IMR-90 (cell line): ENCODE results near the gene POLR2E. TPM values are rescaled to one million over a fixed set of nuclear protein-coding genes. Genes with fewer than 3 reads are reported as not detected.

Experiments used
- ATAC-seq: fragments of 200-7000 bp; cut with Tn5 transposase; 2 replicates; pipeline ENCODE4 v1.9.1; 2020; ENCODE audit warnings: low read depth, mild to moderate bottlenecking, moderate library complexity
- BruUV-seq: library from RNA; stranded (reverse); fragments of 400-500 nt; replicated peaks from 2 replicates; lab custom pipeline; 2021; lab: Mats Ljungman, UMichigan
- CTCF ChIA-PET: fragments of 300-600 bp; formaldehyde crosslinking; extraction: SDS; loops from one replicate; lab custom pipeline; 2021; ENCODE audit warnings: antibody characterized with exemption; lab: Yijun Ruan, JAX
- POLR2A ChIA-PET: fragments of 300-600 bp; sonication (Branson Sonifier 250); formaldehyde crosslinking; loops from one replicate; lab custom pipeline; 2022; ENCODE audit warnings: antibody characterized with exemption; ENCODE audit not compliant: unreplicated experiment; lab: Charles Lee
- DNase-seq: peaks from one replicate; pipeline ENCODE4 v3.0.0; 2013
- H2AFZ ChIP-seq: replicated peaks from 2 replicates; pipeline ENCODE3; 2013; ENCODE audit warnings: low read length, mild to moderate bottlenecking; ENCODE audit not compliant: poor library complexity
- H2AK5ac ChIP-seq: 2 replicates; pipeline ENCODE4 v1.6.1; 2013; ENCODE audit warnings: low read depth, low read length, inconsistent platforms
- H2AK9ac ChIP-seq: replicated peaks from 2 replicates; pipeline ENCODE3; 2013; ENCODE audit warnings: mild to moderate bottlenecking, low read depth, low read length, moderate library complexity; ENCODE audit not compliant: poor library complexity
- H2BK120ac ChIP-seq: 2 replicates; pipeline ENCODE4 v1.6.1; 2013; ENCODE audit warnings: low read depth, low read length, inconsistent platforms
- H2BK15ac ChIP-seq: 3 replicates; pipeline ENCODE4 v1.6.1; 2013; ENCODE audit warnings: low read depth, low read length, inconsistent platforms
- H2BK20ac ChIP-seq: 2 replicates; pipeline ENCODE4 v1.6.1; 2013; ENCODE audit warnings: low read depth, mild to moderate bottlenecking, inconsistent platforms, low read length, moderate library complexity
- H2BK5ac ChIP-seq: 2 replicates; pipeline ENCODE4 v1.6.1; 2013; ENCODE audit warnings: mild to moderate bottlenecking, low read depth, low read length, inconsistent platforms; ENCODE audit not compliant: poor library complexity, severe bottlenecking
- H3K14ac ChIP-seq: replicated peaks from 2 replicates; pipeline ENCODE4 v1.6.1; 2013; ENCODE audit warnings: low read depth, low read length, inconsistent platforms
- H3K18ac ChIP-seq: 2 replicates; pipeline ENCODE4 v1.6.1; 2013; ENCODE audit warnings: low read depth, low read length, control low read depth
- H3K23ac ChIP-seq: 2 replicates; pipeline ENCODE4 v1.6.1; 2013; ENCODE audit warnings: low read depth, low read length, inconsistent platforms
- H3K27ac ChIP-seq: 2 replicates; pipeline ENCODE4 v1.5.1; 2013; ENCODE audit warnings: mild to moderate bottlenecking, control low read depth, low read length; ENCODE audit not compliant: insufficient read depth
- H3K27me3 ChIP-seq: 2 replicates; pipeline ENCODE4 v1.6.1; 2013; ENCODE audit warnings: low read length; ENCODE audit not compliant: control insufficient read depth, insufficient read depth
- H3K36me3 ChIP-seq: 2 replicates; pipeline ENCODE4 v1.6.1; 2013; ENCODE audit warnings: low read length, mixed read lengths; ENCODE audit not compliant: control insufficient read depth, insufficient read depth
- H3K4ac ChIP-seq: 2 replicates; pipeline ENCODE4 v1.6.1; 2013; ENCODE audit warnings: low read depth, low read length, inconsistent platforms
- H3K4me1 ChIP-seq: 2 replicates; pipeline ENCODE4 v1.6.1; 2013; ENCODE audit warnings: low read length, mixed read lengths; ENCODE audit not compliant: control insufficient read depth, insufficient read depth
- H3K4me2 ChIP-seq: 2 replicates; pipeline ENCODE4 v1.6.1; 2013; ENCODE audit warnings: low read depth, mild to moderate bottlenecking, control low read depth, low read length, moderate library complexity
- H3K4me3 ChIP-seq: 2 replicates; pipeline ENCODE4 v1.5.1; 2013; ENCODE audit warnings: low read depth, mild to moderate bottlenecking, control low read depth, low read length, moderate library complexity; ENCODE audit not compliant: insufficient read depth
- H3K56ac ChIP-seq: 2 replicates; pipeline ENCODE4 v1.6.1; 2013; ENCODE audit warnings: low read length, inconsistent platforms; ENCODE audit not compliant: insufficient read depth; ENCODE audit errors: extremely low read depth
- H3K79me1 ChIP-seq, 2 experiments: 2 replicates each; pipeline ENCODE4 v1.6.1; 2013; ENCODE audit warnings: low read length in 2 of 2, inconsistent platforms in 1 of 2, low read depth in 1 of 2
- H3K9ac ChIP-seq: 2 replicates; pipeline ENCODE4 v1.6.1; 2013; ENCODE audit warnings: low read depth, low read length, control low read depth
- H3K9me1 ChIP-seq: 2 replicates; pipeline ENCODE4 v1.6.1; 2013; ENCODE audit warnings: low read length, inconsistent platforms; ENCODE audit not compliant: insufficient read depth
- H3K9me3 ChIP-seq: 2 replicates; pipeline ENCODE4 v1.6.1; 2013; ENCODE audit warnings: low read length; ENCODE audit not compliant: control insufficient read depth, insufficient read depth
- H4K20me1 ChIP-seq: 2 replicates; pipeline ENCODE4 v1.6.1; 2013; ENCODE audit warnings: low read length, inconsistent platforms; ENCODE audit not compliant: insufficient read depth
- H4K5ac ChIP-seq: 2 replicates; pipeline ENCODE4 v1.6.1; 2013; ENCODE audit warnings: mild to moderate bottlenecking, low read depth, low read length, control low read depth
- H4K8ac ChIP-seq, 2 experiments: 2 replicates each; pipeline ENCODE4 v1.6.1; 2013; ENCODE audit warnings: low read depth in 2 of 2, low read length in 2 of 2, control low read depth in 1 of 2, inconsistent platforms in 1 of 2
- H4K91ac ChIP-seq: 2 replicates; pipeline ENCODE4 v1.6.1; 2013; ENCODE audit warnings: low read depth, low read length, inconsistent platforms; ENCODE audit not compliant: insufficient read depth
- BHLHE40 ChIP-seq: fragments of 150-350 bp; IDR thresholded peaks from 2 replicates; pipeline ENCODE4 v1.6.1; 2016; ENCODE audit warnings: mild to moderate bottlenecking, low read depth, low read length
- CHD1 ChIP-seq: IDR thresholded peaks from 2 replicates; pipeline ENCODE4 v1.6.1; 2012; ENCODE audit warnings: low read depth, low read length, improper control_type of control experiment
- NFE2L2 ChIP-seq: fragments of 150-350 bp; IDR thresholded peaks from 2 replicates; pipeline ENCODE4 v1.6.1; 2016; ENCODE audit warnings: low read depth, mild to moderate bottlenecking, low read length
- SMC3 ChIP-seq: fragments of 150-350 bp; IDR thresholded peaks from 2 replicates; pipeline ENCODE4 v1.6.1; 2016; ENCODE audit warnings: low read depth, mild to moderate bottlenecking, antibody characterized with exemption, low read length, moderate library complexity
- WGBS, 2 experiments: methylation state at CpG; one replicate each; pipeline versions ENCODE4 v1.1.5 to v1.1.7; 2013; ENCODE audit warnings: missing lambda C conversion rate in 2 of 2; ENCODE audit not compliant: insufficient read length in 1 of 2; ENCODE audit errors: extremely low coverage in 2 of 2; 5-methylcytosine and 5-hydroxymethylcytosine counted together
- dilution Hi-C: fragments of 300-500 bp; cut with HindIII; formaldehyde crosslinking; loops from one replicate; pipeline ENCODE4 v1.14.3; 2018; ENCODE audit warnings: low sequenced_read_pairs; ENCODE audit not compliant: unreplicated experiment
- in situ Hi-C: fragments of 300-500 bp; cut with MboI; formaldehyde crosslinking; loops from 3 replicates; pipeline ENCODE4 v1.14.3; 2019; ENCODE audit warnings: low sequenced_read_pairs, inconsistent platforms, mixed read lengths
- intact Hi-C: fragments of 100-400 bp; cut with micrococcal nuclease; formaldehyde crosslinking; loops from 2 replicates; pipeline ENCODE4 v1.10.0; 2022
- polyA plus RNA-seq, 3 experiments: library from polyadenylated mRNA; depleted of rRNA; stranded (reverse); fragments of >200 nt; gene quantifications; 2 replicates each; pipeline ENCODE4 v1.2.3, GENCODE V29; 2012; ENCODE audit warnings: low replicate concordance in 1 of 3
- total RNA-seq: library from RNA; depleted of rRNA; stranded (reverse); fragments of >200 nt; gene quantifications from 2 replicates; pipeline ENCODE4 v1.2.3, GENCODE V29; 2012

POLR2E gene
- total and polyA plus RNA-seq, 2 of the 4 experiments (the other 2 are of a cell fraction) = 294 to 391 TPM

- Histone ChIP-seq H4K5ac (no peak overlapping the region), H3K4ac (no peak overlapping the region), H3K36me3 (peaks cover 31% of the 10 kb centered on the region; the same call in 1 of the 2 replicates), H3K27me3 (no peaks in the 10 kb centered on the region), H3K4me3 (no peak overlapping the region), H2BK120ac (no peak overlapping the region), H4K8ac (no peak overlapping the region), H2BK20ac (no peak overlapping the region), H3K56ac (no peak overlapping the region), H3K79me1 (peaks cover 13 to 60% of the 10 kb centered on the region in 2 experiments), H2AK5ac (no peak overlapping the region), H3K4me1 (peaks cover 16% of the 10 kb centered on the region), H3K14ac (no peak overlapping the region), H3K18ac (no peak overlapping the region), H3K9me1 (peaks cover 4% of the 10 kb centered on the region; the same call in 1 of the 2 replicates), H2AK9ac (peak overlapping the region; percentile 9), H3K27ac (no peak overlapping the region), H3K23ac (no peak overlapping the region), H3K4me2 (no peak overlapping the region), H2BK15ac (no peak overlapping the region), H4K20me1 (peaks cover 16% of the 10 kb centered on the region), H2BK5ac (no peak overlapping the region), H2AFZ (no peak overlapping the region), H4K91ac (no peak overlapping the region), H3K9me3 (no peaks in the 10 kb centered on the region), H3K9ac (no peak overlapping the region)
- intact Hi-C loops = no loop called here
- BruUV-seq = no TSS peak
- TF ChIP-seq SMC3 = no peak
- no peak for TF ChIP-seq BHLHE40
- TF ChIP-seq NFE2L2 = no peak
- no peak for TF ChIP-seq CHD1
- DNase-seq (no peak), ATAC-seq (no peak)
- WGBS, 2 experiments = 95% methylated on average over 3 of the region's 17 CpGs; no CpG with 5 or more reads in 1 of the 2 experiments
- in situ Hi-C loops = no loop called here
- CTCF ChIA-PET = no interaction called here
- dilution Hi-C loops = no loop called here
- POLR2A ChIA-PET = no interaction called here
Observed at GRCh38 chr19:1135454-1135853, 40.3 kb upstream of the POLR2E start.
